Osteocyte (in vitro differentiated cells): Measurements from ENCODE around the gene TAF1B. TPM values are rescaled to one million over a fixed set of nuclear protein-coding genes. Genes with fewer than 3 reads are reported as not detected.

Experiments used
- DNase-seq: peaks from one replicate; pipeline ENCODE4 v3.0.0; 2021; ENCODE audit warnings: mixed read lengths; ENCODE audit not compliant: unreplicated experiment; ENCODE audit errors: extremely low spot score
- H3K27ac Mint-ChIP-seq: one replicate; pipeline ENCODE4 v1.8.0; 2021; ENCODE audit warnings: mild to moderate bottlenecking, mixed read lengths; ENCODE audit not compliant: unreplicated experiment
- H3K27me3 Mint-ChIP-seq: one replicate; pipeline ENCODE4 v1.8.0; 2021; ENCODE audit warnings: mixed read lengths; ENCODE audit not compliant: unreplicated experiment
- H3K36me3 Mint-ChIP-seq: one replicate; pipeline ENCODE4 v1.8.0; 2021; ENCODE audit warnings: mixed read lengths; ENCODE audit not compliant: unreplicated experiment
- H3K4me1 Mint-ChIP-seq: one replicate; pipeline ENCODE4 v1.8.0; 2021; ENCODE audit warnings: mixed read lengths; ENCODE audit not compliant: unreplicated experiment
- H3K4me3 Mint-ChIP-seq: one replicate; pipeline ENCODE4 v1.8.0; 2021; ENCODE audit warnings: mild to moderate bottlenecking, moderate library complexity, mixed read lengths; ENCODE audit not compliant: unreplicated experiment
- H3K9me3 Mint-ChIP-seq: one replicate; pipeline ENCODE4 v1.8.0; 2021; ENCODE audit warnings: mixed read lengths; ENCODE audit not compliant: unreplicated experiment
- CTCF ChIP-seq: fragments of 200-600 bp; sonication (generic); IDR thresholded peaks from 2 replicates; pipeline ENCODE4 v1.5.0; 2021; ENCODE audit warnings: antibody characterized with exemption, mild to moderate bottlenecking, moderate library complexity
- total RNA-seq: library from RNA; stranded (reverse); gene quantifications from 2 replicates; pipeline ENCODE4 v1.2.1, GENCODE V29; 2021

The TAF1B gene
- total RNA-seq, 1 donor from 2014 or later: 23.0 TPM

GRCh38 chr2:9909106-9909505 lies 65.8 kb downstream of the TAF1B start:
- Mint-ChIP-seq H3K27me3 (no peaks in the 10 kb centered on the region), H3K9me3 (no peaks in the 10 kb centered on the region)

GRCh38 chr2:9910699-9911098 lies 67.4 kb downstream of the TAF1B start:
- no peak for TF ChIP-seq CTCF
- Mint-ChIP-seq H3K27me3 (no peaks in the 10 kb centered on the region), H3K27ac (no peak overlapping the region), H3K36me3 (peaks cover 19% of the 10 kb centered on the region), H3K4me3 (no peak overlapping the region), H3K9me3 (no peaks in the 10 kb centered on the region), H3K4me1 (peaks cover 4% of the 10 kb centered on the region)
- no peak for DNase-seq

More at GRCh38 chr2:9909106-9909505, 65.8 kb downstream of the TAF1B start:
- Mint-ChIP-seq H3K36me3 (peaks cover 25% of the 10 kb centered on the region), H3K4me3 (no peak overlapping the region), H3K4me1 (no peaks in the 10 kb centered on the region), H3K27ac (no peak overlapping the region)
- DNase-seq: no peak
- no peak for TF ChIP-seq CTCF

- Mint-ChIP-seq H3K27me3 (no peaks in the 10 kb centered on the region), H3K4me3 (no peak overlapping the region), H3K36me3 (peaks cover 19% of the 10 kb centered on the region), H3K27ac (no peak overlapping the region), H3K4me1 (peaks cover 4% of the 10 kb centered on the region), H3K9me3 (no peaks in the 10 kb centered on the region)
- no peak for TF ChIP-seq CTCF
- no peak for DNase-seq
Measured at GRCh38 chr2:9912468-9912867, 69.2 kb downstream of the TAF1B start.

- Mint-ChIP-seq H3K4me1 (peaks cover 4% of the 10 kb centered on the region), H3K27me3 (no peaks in the 10 kb centered on the region), H3K27ac (peak overlapping the region; percentile 42), H3K36me3 (peaks cover 22% of the 10 kb centered on the region), H3K9me3 (no peaks in the 10 kb centered on the region), H3K4me3 (no peak overlapping the region)
- peak; percentile 23 for TF ChIP-seq CTCF
- DNase-seq: no peak
Measured at GRCh38 chr2:9914384-9915065, 71.3 kb downstream of the TAF1B start.

GRCh38 chr2:9918275-9918674 lies 75.0 kb downstream of the TAF1B start:
- no peaks in the 10 kb centered on the region for H3K27me3 Mint-ChIP-seq

More at GRCh38 chr2:9918275-9918674, 75.0 kb downstream of the TAF1B start:
- Mint-ChIP-seq H3K27ac (no peak overlapping the region), H3K36me3 (peaks cover 18% of the 10 kb centered on the region), H3K4me3 (no peak overlapping the region), H3K4me1 (peaks cover 4% of the 10 kb centered on the region), H3K9me3 (no peaks in the 10 kb centered on the region)
- no peak for TF ChIP-seq CTCF
- DNase-seq: no peak
